GM11168 (cell line): ENCODE data around the gene KDM2B.

ENCODE experiments used
- in situ Hi-C: fragments of 300-500 bp; cut with MboI; formaldehyde crosslinking; loops from one replicate; pipeline ENCODE4 v1.12.0; 2022; ENCODE audit warnings: low sequenced_read_pairs; ENCODE audit not compliant: unreplicated experiment

KDM2B gene

GRCh38 chr12:121442028-121442948, 138.5 kb downstream of the KDM2B start:
- in situ Hi-C loops: loop anchor here (10.0 kb wide), 1 partner anchor 107 kb away; no protein-coding TSS in a partner anchor

- in situ Hi-C loops: loop anchor here (10.0 kb wide), 1 partner anchor 107 kb away; no protein-coding TSS in a partner anchor
Measured at GRCh38 chr12:121441555-121441954, 139.3 kb downstream of the KDM2B start.

- in situ Hi-C loops: loop anchor here (10.0 kb wide), 1 partner anchor 106 kb away; no protein-coding TSS in a partner anchor
Measured at GRCh38 chr12:121440768-121441167, 140.1 kb downstream of the KDM2B start.

- in situ Hi-C loops: loop anchor here (10.0 kb wide), 1 partner anchor 105 kb away; no protein-coding TSS in a partner anchor
Measured at GRCh38 chr12:121439715-121440114, 141.1 kb downstream of the KDM2B start.

- in situ Hi-C loops: no loop called here
Measured at GRCh38 chr12:121438905-121439304, 141.9 kb downstream of the KDM2B start.

- in situ Hi-C loops: no loop called here
Measured at GRCh38 chr12:121436706-121437105, 144.1 kb downstream of the KDM2B start.

- in situ Hi-C loops: no loop called here
Measured at GRCh38 chr12:121432740-121433480, 147.9 kb downstream of the KDM2B start.

GRCh38 chr12:121430833-121431415, 149.9 kb downstream of the KDM2B start:
- in situ Hi-C loops: no loop called here

GRCh38 chr12:121428883-121429282, 151.9 kb downstream of the KDM2B start:
- in situ Hi-C loops: no loop called here

- in situ Hi-C loops: no loop called here
Measured at GRCh38 chr12:121427556-121428050, 153.2 kb downstream of the KDM2B start.

- in situ Hi-C loops: no loop called here
Measured at GRCh38 chr12:121424624-121424975, 156.2 kb downstream of the KDM2B start.

GRCh38 chr12:121423682-121424623, 156.9 kb downstream of the KDM2B start:
- in situ Hi-C loops: no loop called here

- in situ Hi-C loops: no loop called here
Measured at GRCh38 chr12:121423253-121423652, 157.6 kb downstream of the KDM2B start.

- in situ Hi-C loops: no loop called here
Measured at GRCh38 chr12:121420109-121420508, 160.7 kb downstream of the KDM2B start.

- in situ Hi-C loops: no loop called here
Measured at GRCh38 chr12:121417847-121418246, 163.0 kb downstream of the KDM2B start.

GRCh38 chr12:121413917-121414316, 166.9 kb downstream of the KDM2B start:
- in situ Hi-C loops: no loop called here

- in situ Hi-C loops: no loop called here
Measured at GRCh38 chr12:121405211-121405610, 175.6 kb downstream of the KDM2B start.

- in situ Hi-C loops: no loop called here
Measured at GRCh38 chr12:121404734-121405133, 176.1 kb downstream of the KDM2B start.

GRCh38 chr12:121403721-121404120, 177.1 kb downstream of the KDM2B start:
- in situ Hi-C loops: no loop called here
